HepG2 (cell line): ENCODE results near the gene NOVA2. TPM values are rescaled to one million over a fixed set of nuclear protein-coding genes. Genes with fewer than 3 reads are reported as not detected.

ENCODE experiments used
- CREM ChIP-seq, 2 experiments: sonication (generic) in 1 of 2; formaldehyde crosslinking in 1 of 2; IDR thresholded peaks; 2 replicates each; pipeline versions ENCODE4 v1.4.0 to v1.6.1; 2016 to 2020; ENCODE audit warnings: antibody characterized with exemption in 1 of 2, mild to moderate bottlenecking in 1 of 2, missing genetic modification reagents in 1 of 2
- HNF4A ChIP-seq: sonication (generic); formaldehyde crosslinking; IDR thresholded peaks from 2 replicates; pipeline ENCODE4 v1.4.0; 2020; ENCODE audit warnings: missing genetic modification reagents
- MED13 ChIP-seq: sonication (generic); formaldehyde crosslinking; IDR thresholded peaks from 2 replicates; pipeline ENCODE4 v1.5.0; 2020; ENCODE audit warnings: missing genetic modification reagents
- NR3C1 ChIP-seq: sonication (generic); formaldehyde crosslinking; IDR thresholded peaks from 2 replicates; pipeline ENCODE4 v1.4.0; 2020; ENCODE audit warnings: missing genetic modification reagents
- RXRB ChIP-seq: IDR thresholded peaks from 2 replicates; pipeline ENCODE4 v1.6.1; 2016; ENCODE audit warnings: borderline replicate concordance, missing genetic modification reagents, missing compliant biosample characterization
- SIX4 ChIP-seq: sonication (generic); formaldehyde crosslinking; IDR thresholded peaks from 2 replicates; pipeline ENCODE4 v1.4.0; 2020; ENCODE audit warnings: missing genetic modification reagents
- YY1 ChIP-seq: IDR thresholded peaks from 2 replicates; pipeline ENCODE4 v1.6.1; 2011; ENCODE audit warnings: low read length, low read depth, moderate library complexity, mild to moderate bottlenecking; ENCODE audit not compliant: insufficient read depth, insufficient replicate concordance
- ZHX1 ChIP-seq: sonication (generic); formaldehyde crosslinking; IDR thresholded peaks from 2 replicates; pipeline ENCODE4 v1.8.1; 2022; ENCODE audit warnings: low read depth, mild to moderate bottlenecking, missing genetic modification reagents
- ZNF160 ChIP-seq: sonication (generic); formaldehyde crosslinking; IDR thresholded peaks from 2 replicates; pipeline ENCODE4 v1.8.0; 2022; ENCODE audit warnings: mild to moderate bottlenecking, inconsistent platforms, missing genetic modification reagents
- ZNF251 ChIP-seq: sonication (generic); formaldehyde crosslinking; IDR thresholded peaks from 2 replicates; pipeline ENCODE4 v1.9.0; 2021; ENCODE audit warnings: mild to moderate bottlenecking, missing genetic modification reagents
- ZNF3 ChIP-seq: IDR thresholded peaks from 2 replicates; pipeline ENCODE4 v1.7.0; 2017; ENCODE audit warnings: inconsistent platforms
- ZNF318 ChIP-seq: sonication (generic); formaldehyde crosslinking; IDR thresholded peaks from 2 replicates; pipeline ENCODE4 v1.4.0; 2020; ENCODE audit warnings: mild to moderate bottlenecking, missing genetic modification reagents
- ZNF33B ChIP-seq: sonication (generic); formaldehyde crosslinking; IDR thresholded peaks from 2 replicates; pipeline ENCODE4 v1.5.1; 2020; ENCODE audit warnings: mild to moderate bottlenecking, missing genetic modification reagents
- ZNF460 ChIP-seq: sonication (generic); formaldehyde crosslinking; IDR thresholded peaks from 2 replicates; pipeline ENCODE4 v1.5.1; 2020; ENCODE audit warnings: missing genetic modification reagents, mild to moderate bottlenecking, borderline replicate concordance
- ZNF503 ChIP-seq: sonication (generic); formaldehyde crosslinking; IDR thresholded peaks from 2 replicates; pipeline ENCODE4 v1.4.0; 2020; ENCODE audit warnings: missing genetic modification reagents
- ZNF557 ChIP-seq: sonication (generic); formaldehyde crosslinking; IDR thresholded peaks from 2 replicates; pipeline ENCODE4 v1.4.0; 2020; ENCODE audit warnings: missing genetic modification reagents
- ZNF570 ChIP-seq: sonication (generic); formaldehyde crosslinking; IDR thresholded peaks from 2 replicates; pipeline ENCODE4 v1.4.0; 2020; ENCODE audit warnings: mild to moderate bottlenecking, missing genetic modification reagents, borderline replicate concordance
- polyA plus RNA-seq, 8 experiments: library from polyadenylated mRNA; depleted of rRNA in 3 of 8; stranded (reverse) in 7 of 8; unstranded in 1 of 8; fragments of >200 nt; fragmentation: Illumina TruSeq in 4 of 8; extraction: Trizol in 4 of 8; gene quantifications; 2 replicates each; pipeline versions ENCODE4 v1.2.1 to v1.2.3, GENCODE V29; 2011 to 2016; ENCODE audit warnings: low read depth in 4 of 8, missing spikeins in 1 of 8, mixed read lengths in 1 of 8; ENCODE audit not compliant: insufficient read depth in 1 of 8
- total RNA-seq, 5 experiments: library from RNA; depleted of rRNA; stranded (reverse); fragments of >200 nt; fragmentation: Illumina TruSeq; extraction: Trizol; gene quantifications; 2 replicates each; pipeline ENCODE4 v1.2.3, GENCODE V29; 2016; ENCODE audit warnings: low read depth in 1 of 5

The NOVA2 gene
- total and polyA plus RNA-seq, 2 of the 13 experiments (the other 11 are each of a cell fraction or from before 2014, with no cell fraction given): not detected

GRCh38 chr19:45885556-45886426 is 87.9 kb downstream of the NOVA2 start, which contains the start of gene IRF2BP1 (continued):
- TF ChIP-seq ZNF318 (CRISPR knock-in tag) (no peak), RXRB (no peak), NR3C1 (CRISPR knock-in tag) (no peak), ZNF160 (CRISPR knock-in tag) (no peak; the same call in 1 of the 2 replicates), CREM (IDR thresholded peaks at IDR 0.05) (peak; percentile 52; the same call in 1 of the 2 replicates), CREM (CRISPR knock-in tag; IDR thresholded peaks at IDR 0.05) (no peak), ZNF3 (CRISPR knock-in tag) (no peak), ZNF557 (CRISPR knock-in tag) (no peak), MED13 (CRISPR knock-in tag) (no peak), ZNF503 (CRISPR knock-in tag) (no peak), SIX4 (CRISPR knock-in tag) (no peak), ZNF570 (CRISPR knock-in tag) (no peak), YY1 (peak; percentile 75), ZHX1 (CRISPR knock-in tag) (no peak), ZNF460 (CRISPR knock-in tag) (no peak), HNF4A (CRISPR knock-in tag) (no peak), ZNF33B (no peak), ZNF251 (CRISPR knock-in tag) (no peak)
